Mononuclear cell (primary cell): Measurements from ENCODE around the gene ORM1. TPM values are rescaled to one million over a fixed set of nuclear protein-coding genes. Genes with fewer than 3 reads are reported as not detected.

Experiments used
- H3K27me3 ChIP-seq: 2 replicates; pipeline ENCODE4 v1.6.0; 2011; ENCODE audit warnings: low read length, control low read depth; ENCODE audit not compliant: insufficient read depth
- H3K4me1 ChIP-seq: 2 replicates; pipeline ENCODE4 v1.5.1; 2011; ENCODE audit warnings: mild to moderate bottlenecking, low read length, control low read depth; ENCODE audit not compliant: insufficient read depth
- H3K4me3 ChIP-seq: 2 replicates; pipeline ENCODE4 v1.5.1; 2011; ENCODE audit warnings: mild to moderate bottlenecking, low read length, moderate library complexity
- H3K9me3 ChIP-seq: 2 replicates; pipeline ENCODE4 v1.5.1; 2011; ENCODE audit warnings: low read depth, mild to moderate bottlenecking, control low read depth, low read length
- total RNA-seq: library from RNA; depleted of rRNA; stranded (reverse); fragments of >200 nt; gene quantifications from one replicate; pipeline ENCODE4 v1.2.3, GENCODE V29; 2012

ORM1 gene
- total RNA-seq, 1 donor: not detected

DNA sequence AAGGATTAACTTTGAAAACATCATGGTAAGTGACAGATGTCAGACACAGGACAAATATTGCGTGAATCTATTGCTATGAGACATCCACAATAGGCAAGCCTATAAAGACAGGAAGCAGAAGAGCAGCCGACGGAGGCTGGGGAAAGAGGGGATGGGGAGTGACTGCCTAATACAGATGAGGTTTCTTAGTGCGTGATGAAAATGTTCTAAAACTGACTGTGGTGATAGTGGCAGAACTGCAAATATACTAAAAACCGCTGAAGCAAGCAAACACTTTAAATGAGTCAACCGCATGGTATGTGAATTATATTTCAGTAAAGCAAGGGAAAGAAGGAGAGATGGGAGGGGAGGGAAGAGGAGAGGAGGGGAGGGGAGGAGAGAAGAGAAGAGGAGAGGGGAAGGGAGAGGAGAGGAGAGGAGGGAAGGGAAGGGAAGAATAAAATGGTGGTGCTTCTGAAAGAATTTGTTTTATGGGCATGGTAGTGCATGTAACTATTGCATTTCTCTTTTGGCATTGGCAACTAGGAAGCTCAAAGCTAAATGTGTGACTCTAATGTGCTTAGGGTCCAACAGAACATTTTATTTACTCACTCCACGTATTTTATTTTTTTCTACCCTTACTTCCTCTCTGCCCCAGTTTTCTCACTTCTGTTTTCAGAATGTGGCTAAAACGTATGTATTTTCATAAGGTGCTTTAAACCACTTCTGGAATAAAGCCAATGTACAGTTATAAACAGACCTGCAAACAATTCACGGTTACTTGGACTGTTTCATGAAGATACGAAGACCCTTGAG lies 43.6 kb downstream of the ORM1 start:
- Histone ChIP-seq H3K4me1 (peaks cover 92% of the 10 kb centered on the region), H3K4me3 (no peak overlapping the region), H3K27me3 (no peaks in the 10 kb centered on the region), H3K9me3 (no peaks in the 10 kb centered on the region)

DNA sequence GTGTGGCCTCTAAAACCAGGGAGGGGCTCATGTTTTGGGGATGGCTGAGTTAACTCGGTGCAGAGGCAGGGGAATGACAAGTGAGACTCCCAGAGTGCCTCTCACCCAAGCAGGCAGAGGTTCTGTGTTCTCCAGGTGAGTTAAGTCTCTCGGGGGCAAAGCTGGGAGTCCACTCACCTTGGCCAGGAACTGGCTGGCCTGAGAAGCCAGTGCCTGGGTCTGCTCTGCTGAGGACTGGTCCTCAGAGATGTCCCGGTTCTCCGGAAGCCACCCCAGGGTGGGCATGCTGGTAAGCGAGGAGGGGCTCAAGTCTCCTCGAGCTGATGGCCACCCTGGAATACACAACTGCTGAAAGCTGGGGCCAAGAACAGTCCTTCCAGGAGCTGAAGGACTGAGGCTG lies 44.5 kb downstream of the ORM1 start:
- no peaks in the 10 kb centered on the region for H3K27me3 ChIP-seq
- peaks cover 96% of the 10 kb centered on the region for H3K4me1 ChIP-seq
- H3K4me3 ChIP-seq: no peak overlapping the region
- H3K9me3 ChIP-seq: no peaks in the 10 kb centered on the region

DNA sequence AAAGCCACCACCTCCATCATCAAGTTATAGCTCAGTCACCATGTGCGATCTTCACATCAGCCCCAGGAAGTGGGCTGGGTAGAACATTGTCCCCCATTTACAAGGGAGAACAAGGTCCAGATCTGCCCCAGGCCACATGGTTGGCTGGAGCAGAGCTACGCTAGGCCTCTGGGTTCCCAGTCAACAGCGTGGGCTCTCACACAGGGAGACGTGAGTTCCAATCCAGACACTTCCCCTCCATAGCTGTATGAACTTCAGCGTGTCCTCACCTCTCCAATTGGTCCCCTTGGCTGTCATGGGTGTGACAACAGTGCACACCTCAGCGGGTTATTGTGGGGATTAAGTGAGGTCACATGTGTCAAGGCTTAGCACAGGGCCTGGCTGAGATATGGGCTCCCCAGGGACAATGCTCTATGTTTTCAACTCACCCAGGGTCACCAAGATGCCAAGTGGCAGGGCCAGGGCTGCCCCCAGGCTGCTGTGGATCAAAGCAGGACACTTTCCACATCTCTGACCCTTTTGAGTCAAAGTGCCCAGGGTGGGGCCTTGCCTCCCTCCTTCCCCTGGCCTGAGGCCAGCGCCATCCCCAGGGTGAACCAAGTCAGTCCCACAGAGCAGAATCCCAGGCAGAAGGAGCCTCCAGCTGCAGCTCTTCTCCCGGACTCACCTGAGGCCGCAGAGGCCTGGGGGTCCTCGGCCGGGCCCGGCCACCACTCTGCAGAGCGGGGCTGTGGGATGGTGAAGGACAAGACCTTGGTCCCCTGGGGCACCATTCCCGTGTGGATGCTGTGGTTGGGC lies 45.1 kb downstream of the ORM1 start:
- peaks cover 97% of the 10 kb centered on the region for H3K4me1 ChIP-seq
- H3K9me3 ChIP-seq: no peaks in the 10 kb centered on the region
- H3K27me3 ChIP-seq: no peaks in the 10 kb centered on the region
- H3K4me3 ChIP-seq: no peak overlapping the region

DNA sequence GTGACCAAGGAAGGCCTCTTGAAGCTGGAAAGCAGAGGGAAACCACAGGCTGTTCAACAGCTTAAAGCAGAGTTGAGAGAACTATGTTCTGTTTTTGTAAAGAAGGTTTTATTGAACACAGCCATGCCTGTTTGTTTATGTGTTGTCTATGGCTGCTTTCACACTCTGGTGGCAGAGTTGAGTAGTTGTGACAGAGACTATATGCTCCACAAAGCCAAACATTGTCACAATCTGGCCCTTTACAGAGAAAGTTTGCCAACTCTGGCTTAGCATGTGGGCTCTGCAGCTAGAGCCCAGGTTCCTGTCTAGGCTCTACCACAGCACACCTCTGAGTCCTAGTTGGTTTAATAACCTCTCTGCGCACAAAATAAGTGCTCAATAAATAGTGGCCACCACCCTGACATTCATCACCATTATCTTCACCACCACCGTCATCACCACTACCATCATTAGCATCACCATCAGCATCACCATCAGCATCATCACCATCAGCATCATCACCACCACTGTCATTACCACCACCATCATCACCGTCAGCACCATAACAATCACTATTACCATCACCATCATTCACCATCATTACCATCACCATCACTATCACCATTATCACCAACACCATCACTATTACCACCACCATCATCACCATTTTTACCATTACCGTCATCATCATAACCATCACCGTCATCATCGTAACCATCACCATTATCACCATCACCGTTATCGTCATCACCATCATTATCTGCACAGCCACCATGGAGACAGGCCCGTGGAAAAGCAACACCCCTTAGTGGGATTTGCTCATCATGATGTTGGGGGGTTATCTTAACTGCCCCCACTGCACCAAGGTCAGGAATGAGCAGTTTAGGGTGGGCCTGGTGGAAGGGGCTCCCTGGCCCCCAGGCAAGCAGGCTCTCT lies 46.6 kb downstream of the ORM1 start:
- H3K4me1 ChIP-seq: peaks cover 96% of the 10 kb centered on the region
- no peaks in the 10 kb centered on the region for H3K27me3 ChIP-seq
- H3K9me3 ChIP-seq: no peaks in the 10 kb centered on the region
- no peak overlapping the region for H3K4me3 ChIP-seq

DNA sequence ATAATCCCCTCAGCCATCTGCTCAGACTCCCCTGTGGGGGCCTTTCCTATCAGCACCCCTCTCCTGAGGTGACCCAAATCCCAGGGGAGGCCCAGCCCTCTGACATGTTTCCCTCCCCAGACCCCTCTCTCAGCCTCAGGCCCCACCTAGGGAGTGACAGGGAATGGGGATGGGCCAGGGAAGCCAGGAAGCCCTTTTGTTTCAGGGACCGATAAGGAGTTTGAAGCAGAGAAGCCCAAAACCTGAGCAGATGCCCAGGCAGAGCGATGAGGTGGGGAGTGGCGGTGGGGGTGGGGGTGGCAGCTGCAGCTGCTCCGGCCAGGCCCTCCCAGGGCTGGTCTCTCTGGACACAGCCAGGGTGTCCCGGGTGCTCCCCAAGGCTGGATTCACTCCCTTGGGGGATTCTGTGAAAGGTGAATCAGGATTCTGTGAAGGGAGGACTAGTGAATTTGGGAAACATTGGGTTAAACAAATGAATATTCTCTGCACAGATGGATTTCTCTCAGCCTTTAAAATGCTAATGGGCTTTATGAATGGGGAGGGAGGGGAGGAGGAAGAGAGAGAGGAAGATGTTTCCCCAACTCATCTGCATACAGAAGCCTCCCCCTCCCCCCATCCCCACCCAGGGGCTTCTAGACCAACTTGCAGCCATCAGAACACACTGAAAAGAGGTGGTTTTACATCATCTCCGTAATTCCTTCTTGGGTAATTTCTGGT lies 47.5 kb downstream of the ORM1 start:
- no peaks in the 10 kb centered on the region for H3K27me3 ChIP-seq
- peaks cover 97% of the 10 kb centered on the region for H3K4me1 ChIP-seq
- no peak overlapping the region for H3K4me3 ChIP-seq
- no peaks in the 10 kb centered on the region for H3K9me3 ChIP-seq

DNA sequence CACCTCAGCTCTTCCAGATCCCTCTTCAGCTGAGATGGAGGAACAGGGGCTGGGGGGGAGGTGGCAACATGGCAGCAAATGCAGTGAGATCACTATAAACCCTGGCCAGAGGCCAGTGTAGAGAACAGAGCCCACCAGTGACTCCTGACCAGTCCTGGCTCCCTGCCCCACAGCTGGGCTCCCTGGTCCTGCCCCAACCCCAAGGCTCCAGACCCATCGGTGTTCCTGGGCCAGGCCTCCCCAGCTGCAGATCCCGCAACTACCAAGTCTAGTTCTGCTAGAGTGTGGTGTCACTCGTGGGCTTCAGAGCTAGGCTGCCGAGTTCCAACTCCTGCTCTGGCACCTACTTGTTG lies 48.0 kb downstream of the ORM1 start:
- Histone ChIP-seq H3K4me1 (peaks cover 96% of the 10 kb centered on the region), H3K9me3 (no peaks in the 10 kb centered on the region), H3K27me3 (no peaks in the 10 kb centered on the region), H3K4me3 (no peak overlapping the region)

DNA sequence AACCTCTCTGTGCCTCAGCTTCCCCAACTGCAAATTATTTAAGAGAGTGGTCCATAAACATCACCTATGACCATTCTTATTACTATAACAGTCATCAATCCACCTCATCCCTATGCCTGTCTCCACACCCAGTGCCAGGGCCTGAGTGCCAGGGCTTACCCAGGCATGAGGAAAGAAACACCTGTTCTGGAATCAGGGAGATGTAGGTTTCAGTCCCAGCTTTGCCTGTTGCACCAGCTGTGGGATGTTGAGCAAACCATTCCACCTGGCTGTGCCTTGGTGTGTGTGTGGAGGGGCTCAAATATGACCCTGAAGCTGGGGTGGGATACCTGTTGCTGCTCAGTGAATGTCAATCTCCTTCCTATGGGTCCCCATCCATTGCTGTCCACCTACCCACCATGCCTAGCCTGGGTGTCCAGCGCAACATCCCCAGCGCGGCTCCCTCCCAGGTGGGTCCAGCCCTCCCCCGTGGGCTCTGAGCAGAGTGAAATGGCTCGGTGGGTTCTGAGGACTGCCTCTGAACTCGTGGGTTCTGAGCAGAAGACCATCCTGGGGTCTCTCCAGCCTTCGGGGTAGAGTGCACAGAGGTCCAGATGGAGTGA lies 48.5 kb downstream of the ORM1 start:
- no peaks in the 10 kb centered on the region for H3K27me3 ChIP-seq
- no peaks in the 10 kb centered on the region for H3K9me3 ChIP-seq
- peaks cover 95% of the 10 kb centered on the region for H3K4me1 ChIP-seq
- H3K4me3 ChIP-seq: no peak overlapping the region

DNA sequence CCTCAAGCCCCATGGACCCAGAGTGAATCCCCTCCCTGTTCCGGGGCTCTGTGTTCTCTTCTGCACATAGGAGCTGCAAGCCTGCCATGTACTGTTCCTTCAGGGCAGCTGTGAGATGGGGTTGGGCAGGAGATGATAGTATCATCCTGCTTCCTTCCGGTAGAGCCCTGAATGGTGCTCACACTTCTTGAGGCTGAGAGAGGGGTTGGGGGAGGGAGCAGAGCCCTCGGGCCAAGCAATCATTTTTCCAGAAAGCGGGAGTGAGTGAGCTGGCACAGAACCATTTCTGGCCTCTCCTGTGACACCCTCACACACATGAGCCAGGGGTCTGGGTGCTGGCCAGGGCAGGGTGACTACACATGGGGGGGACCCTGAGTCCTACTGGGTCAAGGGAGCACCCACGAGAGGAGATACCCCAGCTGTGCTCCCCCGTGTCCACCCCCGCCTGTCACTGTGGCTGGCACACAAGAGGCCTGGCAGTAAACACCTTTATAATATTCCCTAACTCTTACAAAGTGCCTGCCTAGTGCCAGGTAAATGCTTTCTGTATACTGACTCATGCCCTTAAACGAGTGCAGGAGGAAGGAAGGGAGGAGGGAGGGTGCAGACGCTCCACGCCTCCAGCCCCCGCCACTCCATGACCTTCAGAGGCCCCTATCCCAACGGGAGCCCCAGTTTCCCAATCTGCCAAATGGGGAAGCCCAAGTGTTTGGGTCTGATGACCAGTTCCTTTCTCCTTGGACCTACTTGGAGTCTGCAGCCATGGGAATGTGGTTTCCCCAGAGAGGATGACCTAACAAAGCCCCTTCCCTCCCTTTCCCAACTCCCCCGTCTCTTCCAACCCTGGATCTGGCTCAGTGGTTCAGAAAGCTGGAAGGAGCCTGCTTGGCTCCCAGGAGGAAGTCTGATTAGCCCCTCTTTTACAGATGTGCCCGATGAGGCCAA lies 49.3 kb downstream of the ORM1 start:
- H3K9me3 ChIP-seq: no peaks in the 10 kb centered on the region
- H3K4me1 ChIP-seq: peaks cover 95% of the 10 kb centered on the region
- H3K27me3 ChIP-seq: no peaks in the 10 kb centered on the region
- H3K4me3 ChIP-seq: peak overlapping the region; percentile 3

DNA sequence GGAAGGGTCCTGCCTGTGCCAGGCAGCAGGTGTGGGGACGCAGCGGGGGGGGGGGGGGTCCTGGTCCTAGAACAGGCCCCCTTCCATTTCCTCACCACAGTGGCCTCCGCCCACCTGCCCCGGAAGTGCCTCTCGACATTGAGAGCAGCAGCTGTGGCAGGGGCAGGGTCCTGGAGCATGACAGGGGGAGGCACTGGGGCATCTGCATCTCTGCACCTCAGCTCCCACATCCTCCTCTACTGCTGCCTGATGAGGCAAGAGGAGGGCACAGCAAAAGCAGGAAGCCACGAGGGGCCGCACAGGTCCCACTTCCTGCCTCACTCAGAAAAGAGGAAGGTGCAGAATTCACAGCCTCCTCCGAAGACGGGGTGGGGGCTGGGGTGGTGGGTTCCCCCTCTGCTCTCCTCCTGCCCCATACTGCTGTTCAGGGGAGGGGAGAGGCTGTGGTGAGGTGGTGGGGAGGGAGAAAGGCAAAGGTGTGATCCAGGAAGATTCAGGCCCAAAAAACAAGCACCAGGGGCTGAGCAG lies 50.1 kb downstream of the ORM1 start:
- Histone ChIP-seq H3K27me3 (no peaks in the 10 kb centered on the region), H3K4me1 (peaks cover 95% of the 10 kb centered on the region), H3K9me3 (no peaks in the 10 kb centered on the region), H3K4me3 (no peak overlapping the region)

DNA sequence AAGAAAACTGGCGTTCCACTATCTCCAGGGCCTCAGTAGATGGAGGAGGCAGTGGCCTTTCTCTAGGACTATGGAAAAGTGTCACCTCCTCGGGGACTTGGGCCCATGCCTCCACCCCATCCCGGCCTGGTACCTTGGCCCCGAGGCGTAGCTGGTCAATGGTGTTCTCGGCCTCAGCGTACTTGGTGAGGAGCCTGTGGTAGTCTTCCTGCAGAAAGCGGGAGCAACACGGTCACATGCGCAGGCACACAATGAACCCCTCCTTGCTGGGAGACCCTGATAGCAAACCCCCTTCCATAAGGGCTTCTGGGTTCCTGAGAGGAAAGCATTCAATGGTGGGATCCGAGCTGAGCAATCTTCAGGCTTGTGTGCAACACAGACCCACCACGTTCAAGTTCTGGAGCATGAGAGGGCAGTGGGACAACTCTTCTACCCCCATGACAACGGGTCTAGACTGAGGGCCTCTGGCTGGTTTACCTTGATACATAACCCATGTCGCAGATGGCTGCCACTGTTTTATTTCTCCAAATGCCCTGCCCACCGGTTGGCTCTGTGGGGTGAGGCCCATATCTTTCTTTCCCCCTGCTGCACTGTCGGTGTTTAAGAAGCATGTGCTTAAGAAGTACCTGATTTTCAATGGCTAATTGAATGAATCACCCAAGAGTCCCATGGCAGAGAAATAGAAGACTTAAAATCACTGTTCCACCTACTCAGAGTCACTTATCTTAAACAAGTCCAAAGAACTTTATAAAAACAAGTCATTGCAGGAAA lies 51.2 kb downstream of the ORM1 start:
- no peaks in the 10 kb centered on the region for H3K27me3 ChIP-seq
- no peak overlapping the region for H3K4me3 ChIP-seq
- no peaks in the 10 kb centered on the region for H3K9me3 ChIP-seq
- H3K4me1 ChIP-seq: peaks cover 95% of the 10 kb centered on the region

DNA sequence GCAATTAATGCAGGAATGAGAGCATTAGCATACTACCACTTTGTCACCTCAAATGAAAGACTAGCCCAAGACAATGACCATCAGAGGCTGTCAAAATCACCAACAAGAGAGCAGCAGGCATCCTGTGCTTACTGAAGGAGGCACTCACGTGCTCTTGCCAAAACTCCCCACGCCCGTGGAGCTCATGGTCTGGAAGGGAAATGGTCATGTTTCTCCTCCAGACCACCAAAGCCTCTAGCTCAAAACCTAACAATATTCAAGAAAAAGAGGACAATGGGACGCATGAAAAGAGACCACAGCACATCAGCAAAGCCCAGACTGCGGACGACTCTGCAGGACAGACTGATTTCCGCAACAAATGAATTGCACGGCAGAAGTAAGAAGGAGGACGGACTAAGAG lies 52.0 kb downstream of the ORM1 start:
- H3K27me3 ChIP-seq: no peaks in the 10 kb centered on the region
- no peak overlapping the region for H3K4me3 ChIP-seq
- no peaks in the 10 kb centered on the region for H3K9me3 ChIP-seq
- peaks cover 95% of the 10 kb centered on the region for H3K4me1 ChIP-seq

DNA sequence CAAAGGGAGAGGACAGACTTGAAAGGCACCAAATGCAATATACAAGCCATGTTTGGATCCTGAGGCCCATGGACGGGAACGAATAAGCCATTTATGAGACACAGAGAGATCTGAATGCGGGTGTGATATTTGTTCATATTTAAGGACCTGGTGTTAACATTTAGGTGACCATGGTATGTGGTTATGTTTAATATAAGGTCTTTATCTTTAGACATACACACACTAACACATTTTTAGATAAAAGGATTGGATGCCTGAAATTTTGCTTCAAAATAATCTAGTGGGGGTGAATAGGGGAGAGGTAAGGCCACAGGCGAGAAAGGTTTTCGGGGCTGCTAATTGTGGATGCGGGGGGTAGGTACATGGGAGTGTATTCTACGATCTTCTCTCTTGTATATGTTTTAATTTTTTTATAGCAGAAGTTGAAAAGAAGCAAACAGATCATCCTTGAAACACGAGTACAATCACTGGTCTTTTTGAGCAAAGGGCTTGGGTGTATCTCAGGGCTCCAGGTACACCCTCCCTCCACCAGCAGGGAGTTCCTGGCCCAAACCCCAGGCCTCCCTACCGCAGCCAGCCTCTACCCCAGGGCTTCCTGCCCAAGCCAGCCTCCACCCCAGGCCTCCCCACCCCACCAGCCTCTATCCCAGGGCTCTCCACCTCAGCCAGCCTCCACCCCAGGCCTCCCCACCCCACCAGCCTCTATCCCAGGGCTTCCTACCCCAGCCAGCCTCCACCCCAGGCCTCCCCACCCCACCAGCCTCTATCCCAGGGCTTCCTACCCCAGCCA lies 52.7 kb downstream of the ORM1 start:
- H3K4me3 ChIP-seq: no peak overlapping the region
- H3K4me1 ChIP-seq: peaks cover 95% of the 10 kb centered on the region
- H3K27me3 ChIP-seq: no peaks in the 10 kb centered on the region

More for the DNA sequence above, 52.7 kb downstream of the ORM1 start:
- H3K9me3 ChIP-seq: no peaks in the 10 kb centered on the region
